MG63 (cell line): ENCODE results near the gene MGARP. TPM values are rescaled to one million over a fixed set of nuclear protein-coding genes. Genes with fewer than 3 reads are reported as not detected.
"Not testable (repeated sequence)": the region's sequence is repeated elsewhere in the genome, so short reads cannot be mapped to it uniquely, and the experiment has no call there.

Experiments used
- DNase-seq: peaks from one replicate; pipeline ENCODE4 v3.0.0-alpha.2; 2020
- H3K27me3 ChIP-seq: fragments of 250-450 bp; sonication (Bioruptor Pico); 2 replicates; pipeline ENCODE4 v1.5.1; 2020; ENCODE audit warnings: mild to moderate bottlenecking, moderate library complexity
- H3K36me3 ChIP-seq: fragments of 250-450 bp; sonication (Bioruptor Pico); 2 replicates; pipeline ENCODE4 v1.5.1; 2020; ENCODE audit warnings: mild to moderate bottlenecking, moderate library complexity
- H3K4me3 ChIP-seq: fragments of 250-450 bp; sonication (Bioruptor Pico); 2 replicates; pipeline ENCODE4 v1.5.1; 2020; ENCODE audit warnings: mild to moderate bottlenecking, moderate library complexity
- H3K9me3 ChIP-seq: fragments of 250-450 bp; sonication (Bioruptor Pico); 2 replicates; pipeline ENCODE4 v1.5.1; 2020; ENCODE audit warnings: mild to moderate bottlenecking, moderate library complexity
- total RNA-seq: library from RNA; depleted of rRNA; stranded (reverse); fragments of >200 nt; shearing (Covaris generic); gene quantifications from 2 replicates; pipeline ENCODE4 v1.2.3, GENCODE V29; 2014; ENCODE audit warnings: low replicate concordance; rRNA removed

Gene MGARP
- total RNA-seq, result 105 and 125 TPM in 2 replicates

- Histone ChIP-seq H3K9me3 (no peaks in the 10 kb centered on the region), H3K36me3 (peaks cover 6% of the 10 kb centered on the region), H3K4me3 (peak within 1 kb of the TSS; percentile 68), H3K27me3 (no peaks in the 10 kb centered on the region)
- DNase-seq, result peak; percentile 75
Measured at GRCh38 chr4:139279760-139280620, at the start of gene MGARP. Gene MGARP (minus strand): TSS chr4:139280225. CDS start chr4:139280158, 67 bp downstream.

GRCh38 chr4:139329665-139330200, 49.7 kb upstream of the MGARP start:
- H3K36me3 ChIP-seq, result peaks cover 15% of the 10 kb centered on the region
- H3K27me3 ChIP-seq, result no peaks in the 10 kb centered on the region
- H3K9me3 ChIP-seq, result no peaks in the 10 kb centered on the region
- H3K4me3 ChIP-seq, result no peak overlapping the region
- no peak for DNase-seq

GRCh38 chr4:139324620-139325019, 44.6 kb upstream of the MGARP start:
- H3K27me3 ChIP-seq, result no peaks in the 10 kb centered on the region
- H3K9me3 ChIP-seq, result no peaks in the 10 kb centered on the region
- no peak for DNase-seq
- H3K4me3 ChIP-seq, result no peak overlapping the region
- H3K36me3 ChIP-seq, result peaks cover 6% of the 10 kb centered on the region; the same call in 1 of the 2 replicates

GRCh38 chr4:139322541-139322940, 42.5 kb upstream of the MGARP start:
- DNase-seq, H3K36me3 ChIP-seq, H3K27me3 ChIP-seq, H3K4me3 ChIP-seq, H3K9me3 ChIP-seq: not testable (repeated sequence)

- not testable (repeated sequence) for DNase-seq, H3K4me3 ChIP-seq, H3K36me3 ChIP-seq, H3K9me3 ChIP-seq, H3K27me3 ChIP-seq
Measured at GRCh38 chr4:139322070-139322469, 42.0 kb upstream of the MGARP start.

- Histone ChIP-seq H3K4me3 (no peak overlapping the region), H3K9me3 (0 out of 2 replicates have a peak, but pooled peaks cover 3% of the 10 kb centered on the region), H3K27me3 (no peaks in the 10 kb centered on the region), H3K36me3 (no peaks in the 10 kb centered on the region)
- DNase-seq, result no peak
Measured at GRCh38 chr4:139319571-139319970, 39.5 kb upstream of the MGARP start.

- DNase-seq, result no peak
- Histone ChIP-seq H3K27me3 (no peaks in the 10 kb centered on the region), H3K4me3 (no peak overlapping the region), H3K9me3 (0 out of 2 replicates have a peak, but pooled peaks cover 3% of the 10 kb centered on the region), H3K36me3 (no peaks in the 10 kb centered on the region; the same call in 1 of the 2 replicates)
Measured at GRCh38 chr4:139317635-139318034, 37.6 kb upstream of the MGARP start.

- DNase-seq, result no peak
- no peak overlapping the region for H3K4me3 ChIP-seq
Measured at GRCh38 chr4:139316733-139317132, 36.7 kb upstream of the MGARP start.

GRCh38 chr4:139315221-139315675, 35.2 kb upstream of the MGARP start:
- H3K27me3 ChIP-seq, result no peaks in the 10 kb centered on the region
- H3K36me3 ChIP-seq, result no peaks in the 10 kb centered on the region; the same call in 1 of the 2 replicates
- no peak for DNase-seq
- H3K9me3 ChIP-seq, result 0 out of 2 replicates have a peak, but pooled peaks cover 3% of the 10 kb centered on the region
- H3K4me3 ChIP-seq, result no peak overlapping the region

More at GRCh38 chr4:139316733-139317132, 36.7 kb upstream of the MGARP start:
- no peaks in the 10 kb centered on the region for H3K27me3 ChIP-seq
- no peaks in the 10 kb centered on the region; the same call in 1 of the 2 replicates for H3K36me3 ChIP-seq
- 0 out of 2 replicates have a peak, but pooled peaks cover 3% of the 10 kb centered on the region for H3K9me3 ChIP-seq

- Histone ChIP-seq H3K36me3 (no peaks in the 10 kb centered on the region; the same call in 1 of the 2 replicates), H3K9me3 (0 out of 2 replicates have a peak, but pooled peaks cover 3% of the 10 kb centered on the region), H3K4me3 (no peak overlapping the region), H3K27me3 (no peaks in the 10 kb centered on the region)
- no peak for DNase-seq
Measured at GRCh38 chr4:139314047-139314800, 34.2 kb upstream of the MGARP start.

GRCh38 chr4:139313414-139313813, 33.4 kb upstream of the MGARP start:
- H3K27me3 ChIP-seq, DNase-seq, H3K4me3 ChIP-seq, H3K9me3 ChIP-seq, H3K36me3 ChIP-seq: not testable (repeated sequence)

- Histone ChIP-seq H3K27me3 (no peaks in the 10 kb centered on the region), H3K36me3 (no peaks in the 10 kb centered on the region; the same call in 1 of the 2 replicates), H3K9me3 (0 out of 2 replicates have a peak, but pooled peaks cover 3% of the 10 kb centered on the region), H3K4me3 (no peak overlapping the region)
- DNase-seq, result no peak
Measured at GRCh38 chr4:139312552-139313332, 32.7 kb upstream of the MGARP start.

- no peak for DNase-seq
- peaks cover 2% of the 10 kb centered on the region for H3K36me3 ChIP-seq
- H3K9me3 ChIP-seq, result 0 out of 2 replicates have a peak, but pooled peaks cover 3% of the 10 kb centered on the region
- no peaks in the 10 kb centered on the region for H3K27me3 ChIP-seq
- no peak overlapping the region for H3K4me3 ChIP-seq
Measured at GRCh38 chr4:139311909-139312308, 31.9 kb upstream of the MGARP start.

- DNase-seq, result no peak
- Histone ChIP-seq H3K4me3 (no peak overlapping the region), H3K9me3 (no peaks in the 10 kb centered on the region), H3K27me3 (no peaks in the 10 kb centered on the region), H3K36me3 (peaks cover 23% of the 10 kb centered on the region)
Measured at GRCh38 chr4:139304920-139305319, 24.9 kb upstream of the MGARP start.

- H3K36me3 ChIP-seq, result peaks cover 22% of the 10 kb centered on the region
- peak within 1 kb of the TSS; percentile 79 for H3K4me3 ChIP-seq
- no peaks in the 10 kb centered on the region for H3K9me3 ChIP-seq
- H3K27me3 ChIP-seq, result no peaks in the 10 kb centered on the region
- peak; percentile 44 for DNase-seq
Measured at GRCh38 chr4:139301821-139302611, 22.0 kb upstream of the MGARP start, which contains the start of gene NDUFC1. Gene NDUFC1 (minus strand): TSS chr4:139302477. CDS start chr4:139295798, 6,679 bp downstream.
